ENCODE results near the gene ELOF1. TPM values are rescaled to one million over a fixed set of nuclear protein-coding genes. Genes with fewer than 3 reads are reported as not detected.

The ELOF1 gene
- polyA plus RNA-seq, 1 donor from 2014 or later, result 183 TPM

DNA sequence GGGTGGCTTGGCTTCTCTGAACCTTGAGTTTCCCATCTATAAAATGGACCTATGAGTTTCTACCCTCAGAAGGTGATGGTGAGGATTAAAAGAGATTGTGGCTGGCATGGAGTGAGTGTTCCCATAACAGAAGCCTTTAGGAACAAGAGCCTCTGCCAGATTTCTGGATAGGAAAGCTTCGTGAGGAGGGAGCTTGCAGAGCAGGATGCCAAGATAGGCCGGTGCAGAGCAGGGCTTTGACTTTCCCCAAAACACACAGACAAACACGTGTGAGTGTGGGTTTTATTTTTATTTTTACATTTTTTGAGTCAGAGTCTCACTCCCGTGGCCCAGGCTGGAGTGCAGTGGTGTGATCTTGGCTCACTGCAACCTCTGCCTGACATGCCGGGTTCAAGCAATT, 24.1 kb downstream of the ELOF1 start:
- Mint-ChIP-seq H3K27ac (peak overlapping the region; percentile 61 to 94 (median 93)), H3K9me3 (no peaks in the 10 kb centered on the region), H3K36me3 (no peaks in the 10 kb centered on the region), H3K27me3 (peaks cover 7% of the 10 kb centered on the region), H3K4me3 (peak overlapping the region in 3 of 4 donors; percentile 31 to 58 (median 48)), H3K4me1 (peaks cover 10 to 15% (median 14%) of the 10 kb centered on the region in 3 donors)

DNA sequence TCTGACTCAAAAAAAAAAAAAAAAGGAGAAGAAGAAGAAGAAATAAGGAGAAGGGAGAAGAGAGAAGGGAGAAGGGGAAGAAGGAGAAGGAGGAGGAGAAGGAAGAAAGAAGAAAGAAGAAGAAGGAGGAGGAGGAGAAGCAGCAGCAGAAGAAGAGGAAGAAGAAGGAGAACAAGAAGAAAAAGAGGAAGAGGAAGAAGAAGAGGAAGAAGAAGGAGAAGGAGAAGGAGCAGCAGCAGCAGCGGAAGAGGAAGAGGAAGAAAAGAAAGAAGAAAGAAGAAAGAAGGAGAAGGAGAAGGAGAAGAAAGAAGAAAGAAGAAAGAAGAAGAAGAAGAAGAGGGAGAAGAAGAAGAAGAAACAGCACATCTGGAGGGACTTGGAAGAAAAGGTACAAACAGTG, 24.5 kb downstream of the ELOF1 start:
- no peaks in the 10 kb centered on the region for H3K9me3 Mint-ChIP-seq

DNA sequence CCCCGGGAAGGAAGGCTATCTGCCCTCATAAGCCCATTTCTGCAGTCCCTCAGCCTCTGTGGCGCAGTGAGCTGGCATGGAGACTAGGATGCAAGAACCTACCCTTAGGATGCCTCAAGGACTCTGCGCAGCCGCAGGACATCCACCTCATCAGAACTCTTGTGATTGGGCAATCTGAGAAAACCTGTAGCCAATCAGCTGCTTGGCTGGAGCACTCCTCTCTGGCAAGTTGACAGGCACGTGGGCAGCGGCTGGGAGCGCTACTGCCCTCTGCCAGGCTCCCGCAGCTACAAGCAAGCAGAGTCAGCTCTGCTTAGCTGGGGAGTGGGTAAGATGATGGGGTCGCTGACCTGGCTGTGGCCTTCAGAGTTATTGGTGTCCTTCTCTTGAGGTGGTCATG, 28.6 kb downstream of the ELOF1 start:
- Mint-ChIP-seq H3K36me3 (no peaks in the 10 kb centered on the region), H3K9me3 (no peaks in the 10 kb centered on the region), H3K27me3 (no peaks in the 10 kb centered on the region), H3K4me1 (peaks cover 17 to 21% (median 20%) of the 10 kb centered on the region in 3 donors), H3K4me3 (peak overlapping the region in 2 of 4 donors; percentile 5 to 20), H3K27ac (peak overlapping the region in 2 of 3 donors; percentile 57 to 68)

More for the DNA sequence above, 24.5 kb downstream of the ELOF1 start:
- peaks cover 7% of the 10 kb centered on the region for H3K27me3 Mint-ChIP-seq
- peak overlapping the region in 3 of 4 donors; percentile 31 to 58 (median 48) for H3K4me3 Mint-ChIP-seq
- H3K4me1 Mint-ChIP-seq, result peaks cover 10 to 15% (median 14%) of the 10 kb centered on the region in 3 donors
- H3K27ac Mint-ChIP-seq, result peak overlapping the region; percentile 19 to 94 (median 61)
- H3K36me3 Mint-ChIP-seq, result no peaks in the 10 kb centered on the region

GRCh38 chr19:11528551-11529341, 30.3 kb downstream of the ELOF1 start, which contains the start of gene ECSIT:
Gene ECSIT, minus strand, starts transcription at chr19:11529134. Its CDS starts 9,964 bp downstream, at chr19:11519170.
- Mint-ChIP-seq H3K4me3 (peak within 1 kb of the TSS; percentile 97 to 99 (median 98)), H3K27ac (peak within 1 kb of the TSS; percentile 91 to 96 (median 92)), H3K27me3 (no peaks in the 10 kb centered on the region), H3K4me1 (peaks cover 11 to 14% (median 11%) of the 10 kb centered on the region in 3 donors), H3K9me3 (no peaks in the 10 kb centered on the region), H3K36me3 (no peaks in the 10 kb centered on the region)

DNA sequence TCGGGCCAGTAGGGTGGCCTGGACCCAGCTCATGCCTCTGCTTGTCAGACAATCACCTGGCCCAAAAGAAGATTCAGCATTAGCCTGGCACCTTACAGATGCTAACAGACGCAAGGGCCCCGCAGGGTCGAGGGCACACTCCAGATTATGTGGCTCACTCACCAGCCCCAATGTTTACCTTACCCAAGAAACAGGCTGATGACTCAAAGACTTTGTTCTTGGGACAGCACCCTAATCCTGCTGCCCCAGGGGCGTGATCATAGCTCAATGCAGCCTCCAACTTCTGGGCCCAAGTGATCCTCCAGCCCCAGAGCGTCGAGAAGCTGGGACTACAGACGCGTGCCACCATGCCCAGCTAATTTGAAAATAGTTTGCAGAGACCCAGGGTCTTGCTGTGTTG, 39.9 kb downstream of the ELOF1 start:
- no peaks in the 10 kb centered on the region for H3K9me3 Mint-ChIP-seq
- H3K27me3 Mint-ChIP-seq, result no peaks in the 10 kb centered on the region
- H3K4me3 Mint-ChIP-seq, result no peak overlapping the region
- H3K27ac Mint-ChIP-seq, result no peak overlapping the region
- peaks cover 2 to 5% (median 4%) of the 10 kb centered on the region in 3 donors for H3K4me1 Mint-ChIP-seq
- H3K36me3 Mint-ChIP-seq, result peaks cover 1% of the 10 kb centered on the region

GRCh38 chr19:11513946-11514345, 45.1 kb downstream of the ELOF1 start:
- peaks cover 10% of the 10 kb centered on the region for H3K36me3 Mint-ChIP-seq
- H3K9me3 Mint-ChIP-seq, result no peaks in the 10 kb centered on the region
- H3K4me3 Mint-ChIP-seq, result no peak overlapping the region
- peaks cover 0 to 3% (median 0%) of the 10 kb centered on the region in 3 donors for H3K4me1 Mint-ChIP-seq
- H3K27me3 Mint-ChIP-seq, result no peaks in the 10 kb centered on the region
- H3K27ac Mint-ChIP-seq, result no peak overlapping the region

DNA sequence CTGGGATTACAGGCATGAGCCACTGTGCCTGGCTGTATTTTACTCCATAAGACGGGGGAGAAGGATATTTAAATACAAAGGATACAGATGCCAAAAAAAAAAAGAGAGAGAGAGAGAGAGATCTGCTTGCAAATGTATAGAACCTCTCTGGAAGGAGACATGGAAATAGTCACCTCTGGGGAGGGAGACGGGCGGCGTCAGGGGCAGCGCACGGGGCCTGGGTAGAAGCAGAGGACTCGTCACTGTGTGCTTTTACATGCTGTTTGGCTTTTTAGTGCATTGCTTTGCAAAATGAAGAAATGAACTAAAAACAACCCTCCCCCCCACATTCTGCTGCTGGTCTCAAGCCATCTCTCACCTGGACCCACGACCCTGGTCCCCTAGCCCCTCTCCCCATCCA, 48.6 kb downstream of the ELOF1 start:
- Mint-ChIP-seq H3K4me1 (peaks cover 0 to 3% (median 2%) of the 10 kb centered on the region in 3 donors), H3K9me3 (no peaks in the 10 kb centered on the region), H3K27ac (peak overlapping the region in 1 of 3 donors; percentile 32), H3K27me3 (no peaks in the 10 kb centered on the region), H3K4me3 (no peak overlapping the region), H3K36me3 (peaks cover 10% of the 10 kb centered on the region)

DNA sequence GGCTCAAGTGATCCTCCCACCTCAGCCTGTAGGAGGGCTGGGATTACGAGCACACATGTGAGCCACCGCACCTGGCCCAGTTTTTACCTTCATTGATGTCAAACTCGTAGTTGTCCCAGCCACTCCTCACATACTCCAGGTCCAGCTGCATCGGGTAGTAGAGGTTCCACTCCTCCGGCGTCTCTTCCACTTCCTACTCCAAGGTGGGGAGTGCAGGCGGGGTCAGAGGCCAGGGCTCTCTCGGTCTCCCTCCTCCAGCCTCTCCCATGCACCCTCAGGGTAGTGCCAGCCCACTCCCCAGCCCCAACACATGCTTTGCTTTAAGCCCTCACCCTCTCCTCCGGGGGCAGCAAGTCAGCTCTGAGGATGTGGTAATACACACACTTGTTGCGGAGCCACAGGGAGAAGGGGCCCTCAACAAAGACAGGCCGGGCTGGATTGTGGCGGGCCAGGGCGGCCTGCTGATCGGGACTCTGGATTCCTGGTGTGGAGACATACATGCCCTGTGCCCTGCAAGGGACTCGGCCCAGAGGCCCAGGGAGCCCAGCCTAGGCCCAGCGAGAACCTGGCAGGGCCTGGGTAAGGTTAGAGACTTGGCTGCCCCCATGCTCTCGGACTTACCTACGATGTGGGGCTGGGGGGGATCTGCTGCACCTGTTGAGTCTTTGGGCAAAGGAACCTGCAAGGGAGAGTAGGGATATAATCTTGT, 51.5 kb downstream of the ELOF1 start:
- H3K27ac Mint-ChIP-seq, result peak overlapping the region in 1 of 3 donors; percentile 89
- H3K36me3 Mint-ChIP-seq, result peaks cover 7% of the 10 kb centered on the region
- H3K4me3 Mint-ChIP-seq, result peak overlapping the region in 2 of 4 donors; percentile 88 to 99
- H3K9me3 Mint-ChIP-seq, result no peaks in the 10 kb centered on the region
- no peaks in the 10 kb centered on the region for H3K27me3 Mint-ChIP-seq
- peaks cover 7 to 10% (median 8%) of the 10 kb centered on the region in 3 donors for H3K4me1 Mint-ChIP-seq

DNA sequence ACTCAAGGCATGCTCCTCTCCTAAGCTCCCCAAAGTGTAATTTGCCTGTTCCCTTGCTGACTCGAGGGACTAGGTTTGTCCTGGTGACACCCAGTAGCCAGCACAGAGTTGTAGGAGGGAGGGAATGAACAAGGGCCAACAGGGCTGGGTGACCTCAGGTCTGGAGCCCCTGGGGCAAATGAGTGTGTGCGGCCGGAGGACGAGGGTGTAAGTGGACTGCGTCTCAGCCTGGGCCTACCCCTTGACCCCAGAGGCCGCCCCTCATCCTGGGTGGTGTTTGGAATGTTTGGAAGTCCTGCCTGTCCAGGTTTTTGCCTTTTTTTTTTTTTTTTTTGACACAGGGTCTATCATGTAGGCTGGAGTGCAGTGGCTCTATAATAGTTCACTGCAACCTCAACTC, 52.1 kb downstream of the ELOF1 start:
- Mint-ChIP-seq H3K27ac (peak overlapping the region in 1 of 3 donors; percentile 89), H3K9me3 (no peaks in the 10 kb centered on the region), H3K4me3 (peak overlapping the region; percentile 65 to 99 (median 86)), H3K4me1 (peaks cover 7 to 10% (median 8%) of the 10 kb centered on the region in 3 donors), H3K36me3 (peaks cover 6% of the 10 kb centered on the region), H3K27me3 (no peaks in the 10 kb centered on the region)

DNA sequence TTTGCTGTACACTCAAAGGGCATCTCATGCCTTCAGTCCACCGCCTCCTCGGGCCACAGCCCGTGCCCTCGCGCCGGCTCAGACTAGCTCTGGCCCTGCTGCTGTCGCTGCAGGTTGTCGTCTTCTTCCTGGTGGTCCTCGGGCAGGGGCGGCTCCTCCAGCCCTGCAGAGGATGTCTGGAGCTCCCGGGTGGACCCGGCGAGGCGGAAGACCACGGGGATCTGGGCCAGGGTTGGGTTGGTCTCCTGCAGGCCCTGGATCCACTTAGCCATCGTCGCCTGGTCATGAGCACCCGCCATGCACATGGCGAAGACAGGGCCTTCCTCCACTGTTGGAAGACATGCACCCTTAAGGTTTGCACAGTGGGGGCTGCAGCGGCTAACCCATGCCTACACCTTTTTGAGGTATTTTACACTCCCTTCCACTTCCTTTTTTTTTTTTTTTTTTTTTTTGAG, 52.9 kb downstream of the ELOF1 start:
- H3K9me3 Mint-ChIP-seq, result no peaks in the 10 kb centered on the region
- no peaks in the 10 kb centered on the region for H3K27me3 Mint-ChIP-seq
- peaks cover 7% of the 10 kb centered on the region for H3K36me3 Mint-ChIP-seq
- H3K27ac Mint-ChIP-seq, result peak overlapping the region; percentile 89 to 97 (median 96)
- peak overlapping the region; percentile 84 to 99 (median 93) for H3K4me3 Mint-ChIP-seq
- peaks cover 7 to 11% (median 10%) of the 10 kb centered on the region in 3 donors for H3K4me1 Mint-ChIP-seq

- H3K4me3 Mint-ChIP-seq, result peak within 1 kb of the TSS; percentile 84 to 99 (median 93)
- H3K36me3 Mint-ChIP-seq, result peaks cover 5% of the 10 kb centered on the region
- H3K9me3 Mint-ChIP-seq, result no peaks in the 10 kb centered on the region
- H3K4me1 Mint-ChIP-seq, result peaks cover 7 to 11% (median 10%) of the 10 kb centered on the region in 3 donors
- peak within 1 kb of the TSS; percentile 89 to 97 (median 96) for H3K27ac Mint-ChIP-seq
- no peaks in the 10 kb centered on the region for H3K27me3 Mint-ChIP-seq
These were observed 53.4 kb downstream of the ELOF1 start, which contains the start of gene ZNF653 for GRCh38 chr19:11505504-11506100. Gene ZNF653, minus strand, starts transcription at chr19:11505839. Its CDS starts 53 bp downstream, at chr19:11505786.

- peaks cover 2% of the 10 kb centered on the region for H3K36me3 Mint-ChIP-seq
- H3K27me3 Mint-ChIP-seq, result no peaks in the 10 kb centered on the region
- no peaks in the 10 kb centered on the region for H3K9me3 Mint-ChIP-seq
- peak overlapping the region; percentile 85 to 97 (median 89) for H3K27ac Mint-ChIP-seq
- peaks cover 7 to 12% (median 10%) of the 10 kb centered on the region in 3 donors for H3K4me1 Mint-ChIP-seq
- H3K4me3 Mint-ChIP-seq, result peak overlapping the region; percentile 84 to 99 (median 93)
These were observed 54.0 kb downstream of the ELOF1 start for GRCh38 chr19:11505032-11505503.

DNA sequence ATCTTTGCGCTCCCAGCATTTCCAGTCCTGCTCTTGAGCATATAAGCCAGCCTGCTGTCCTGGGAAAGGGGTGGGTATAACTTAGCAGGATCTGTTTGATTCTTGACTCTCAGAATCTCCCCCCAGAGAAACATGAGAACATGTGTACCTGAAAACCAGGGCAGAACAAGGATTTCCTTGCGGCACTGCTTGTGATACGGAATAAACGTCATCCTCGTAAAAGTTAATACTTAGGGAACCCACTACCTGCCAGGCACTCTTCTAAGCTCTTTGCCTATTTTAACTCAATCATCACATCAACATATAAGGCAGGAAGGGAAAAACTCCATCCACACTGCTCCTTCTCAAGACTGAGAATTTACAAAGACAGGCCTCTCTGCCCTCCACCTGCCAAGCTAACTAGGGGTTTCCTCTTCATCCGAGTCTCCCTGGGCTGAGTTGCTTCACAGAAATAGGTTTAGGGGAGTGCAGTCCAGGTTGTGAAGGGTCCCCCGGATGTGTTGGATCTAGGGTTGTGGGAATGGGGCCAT, 54.5 kb downstream of the ELOF1 start:
- peak overlapping the region; percentile 85 to 97 (median 89) for H3K27ac Mint-ChIP-seq
- H3K4me3 Mint-ChIP-seq, result peak overlapping the region; percentile 84 to 99 (median 93)
- no peaks in the 10 kb centered on the region for H3K9me3 Mint-ChIP-seq
- no peaks in the 10 kb centered on the region for H3K27me3 Mint-ChIP-seq
- H3K36me3 Mint-ChIP-seq, result peaks cover 2% of the 10 kb centered on the region
- H3K4me1 Mint-ChIP-seq, result peaks cover 7 to 12% (median 12%) of the 10 kb centered on the region in 3 donors
